HEK293T (cell line): ENCODE results near the gene MAEA.

Source experiments
- ELF4 ChIP-seq: fragments of 450-650 bp; IDR thresholded peaks from 2 replicates; pipeline ENCODE4 v1.6.1; 2017; ENCODE audit warnings: antibody characterized with exemption
- FOXA1 ChIP-seq: fragments of 450-650 bp; IDR thresholded peaks from 2 replicates; pipeline ENCODE4 v1.6.1; 2016; ENCODE audit warnings: mild to moderate bottlenecking
- FOXM1 ChIP-seq: fragments of 450-650 bp; IDR thresholded peaks from 2 replicates; pipeline ENCODE4 v1.6.1; 2017; ENCODE audit warnings: mild to moderate bottlenecking, borderline replicate concordance
- HDGF ChIP-seq: fragments of 450-650 bp; IDR thresholded peaks from 2 replicates; pipeline ENCODE4 v1.6.1; 2017; ENCODE audit warnings: antibody characterized with exemption, borderline replicate concordance
- L3MBTL2 ChIP-seq: fragments of 450-650 bp; conservative IDR thresholded peaks from 2 replicates; pipeline ENCODE4 v1.6.1; 2016; ENCODE audit warnings: mild to moderate bottlenecking
- LEF1 ChIP-seq: fragments of 450-650 bp; IDR thresholded peaks from 2 replicates; pipeline ENCODE4 v1.6.1; 2017; ENCODE audit warnings: mild to moderate bottlenecking, borderline replicate concordance
- PKNOX1 ChIP-seq: fragments of 450-650 bp; IDR thresholded peaks from 2 replicates; pipeline ENCODE4 v1.6.1; 2016
- SP1 ChIP-seq: fragments of 450-650 bp; IDR thresholded peaks from 2 replicates; pipeline ENCODE4 v1.6.1; 2017
- SUZ12 ChIP-seq: fragments of 450-650 bp; IDR thresholded peaks from 2 replicates; pipeline ENCODE4 v1.6.1; 2016; ENCODE audit warnings: mild to moderate bottlenecking
- TARDBP ChIP-seq: fragments of 450-650 bp; IDR thresholded peaks from 2 replicates; pipeline ENCODE4 v1.6.1; 2016
- ZNF384 ChIP-seq: fragments of 450-650 bp; IDR thresholded peaks from 2 replicates; pipeline ENCODE4 v1.6.1; 2016

GRCh38 chr4:1340861-1341260, 51.2 kb downstream of the MAEA start:
- TF ChIP-seq TARDBP (no peak), SUZ12 (no peak), LEF1 (no peak), FOXA1 (no peak), PKNOX1 (no peak), ELF4 (no peak), SP1 (no peak), FOXM1 (no peak), ZNF384 (no peak), HDGF (no peak), L3MBTL2 (no peak)
